GM21526 (cell line): ENCODE data around the gene MDM1.

Source experiments
- ATAC-seq: cut with Tn5 transposase; IDR thresholded peaks from one replicate; pipeline ENCODE4 v1.9.1; 2021; ENCODE audit warnings: moderate library complexity; ENCODE audit not compliant: unreplicated experiment, low FRiP score

MDM1 gene

GRCh38 chr12:68331869-68332727 lies at the start of gene MDM1:
Gene MDM1 (minus strand): TSS chr12:68332362. CDS start chr12:68332245, 117 bp downstream.
- ATAC-seq: peak; percentile 98

GRCh38 chr12:68381476-68382219 lies 49.5 kb upstream of the MDM1 start:
- ATAC-seq: no peak

GRCh38 chr12:68378872-68379606 lies 46.9 kb upstream of the MDM1 start:
- ATAC-seq: no peak

GRCh38 chr12:68377881-68378280 lies 45.7 kb upstream of the MDM1 start:
- no peak for ATAC-seq

GRCh38 chr12:68376901-68377300 lies 44.7 kb upstream of the MDM1 start:
- no peak for ATAC-seq

- ATAC-seq: no peak
Observed at GRCh38 chr12:68375756-68376695, 43.9 kb upstream of the MDM1 start.

GRCh38 chr12:68374307-68374982 lies 42.3 kb upstream of the MDM1 start:
- peak; percentile 93 for ATAC-seq

- no peak for ATAC-seq
Observed at GRCh38 chr12:68370667-68371066, 38.5 kb upstream of the MDM1 start.

- no peak for ATAC-seq
Observed at GRCh38 chr12:68370006-68370590, 37.9 kb upstream of the MDM1 start.

GRCh38 chr12:68368327-68368726 lies 36.2 kb upstream of the MDM1 start:
- ATAC-seq: no peak

GRCh38 chr12:68367903-68368302 lies 35.7 kb upstream of the MDM1 start:
- ATAC-seq: no peak

- no peak for ATAC-seq
Observed at GRCh38 chr12:68367116-68367515, 35.0 kb upstream of the MDM1 start.

- ATAC-seq: peak; percentile 72
Observed at GRCh38 chr12:68364893-68365725, 32.9 kb upstream of the MDM1 start.

- no peak for ATAC-seq
Observed at GRCh38 chr12:68364328-68364727, 32.2 kb upstream of the MDM1 start.

GRCh38 chr12:68361953-68362352 lies 29.8 kb upstream of the MDM1 start:
- no peak for ATAC-seq

GRCh38 chr12:68359674-68360073 lies 27.5 kb upstream of the MDM1 start:
- ATAC-seq: no peak

GRCh38 chr12:68358532-68359485 lies 26.6 kb upstream of the MDM1 start:
- peak; percentile 75 for ATAC-seq
